HFF-Myc (cell line): ENCODE data around the gene ZSCAN10.
A peak's percentile ranks its signal among the peaks of the same experiment; 100 is the strongest.

Experiments
- DNase-seq: peaks from one replicate; pipeline ENCODE4 v3.0.0-alpha.2; 2011; ENCODE audit warnings: low read depth; ENCODE audit errors: extremely low read depth
- H3K4me3 ChIP-seq: replicated peaks from 2 replicates; pipeline ENCODE4 v1.5.1; 2011; ENCODE audit warnings: low read depth, mild to moderate bottlenecking, control low read depth, low read length
- TF ChIP-seq, protein P1 (sequence below): IDR thresholded peaks from 2 replicates; pipeline ENCODE4 v1.5.1; 2012; ENCODE audit warnings: mild to moderate bottlenecking, low read depth, low read length, control low read depth; ENCODE audit errors: missing control alignments

Gene ZSCAN10

DNA sequence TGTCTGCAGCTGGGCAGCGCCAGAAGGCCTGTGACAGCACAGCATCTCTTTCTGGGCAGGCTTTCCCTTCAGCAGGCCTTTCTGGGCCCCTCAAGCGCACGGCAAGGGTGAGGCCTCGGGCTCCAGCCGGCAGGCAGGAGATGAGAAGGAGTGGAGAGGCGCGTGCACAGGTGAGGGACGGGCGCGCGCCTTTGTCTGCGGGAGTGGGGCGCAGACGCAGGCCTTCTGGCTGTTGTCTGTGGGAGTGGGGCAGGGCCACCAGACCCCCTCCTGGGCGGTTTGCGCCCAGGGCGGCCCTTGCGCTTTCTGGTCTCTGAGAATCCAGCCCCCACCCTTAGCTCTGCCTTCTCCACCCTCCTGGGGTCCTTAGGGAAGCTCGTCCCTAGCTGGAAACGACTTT, 19.8 kb upstream of the ZSCAN10 start:
- H3K4me3 ChIP-seq: no peak overlapping the region
- TF ChIP-seq, protein P1, sequence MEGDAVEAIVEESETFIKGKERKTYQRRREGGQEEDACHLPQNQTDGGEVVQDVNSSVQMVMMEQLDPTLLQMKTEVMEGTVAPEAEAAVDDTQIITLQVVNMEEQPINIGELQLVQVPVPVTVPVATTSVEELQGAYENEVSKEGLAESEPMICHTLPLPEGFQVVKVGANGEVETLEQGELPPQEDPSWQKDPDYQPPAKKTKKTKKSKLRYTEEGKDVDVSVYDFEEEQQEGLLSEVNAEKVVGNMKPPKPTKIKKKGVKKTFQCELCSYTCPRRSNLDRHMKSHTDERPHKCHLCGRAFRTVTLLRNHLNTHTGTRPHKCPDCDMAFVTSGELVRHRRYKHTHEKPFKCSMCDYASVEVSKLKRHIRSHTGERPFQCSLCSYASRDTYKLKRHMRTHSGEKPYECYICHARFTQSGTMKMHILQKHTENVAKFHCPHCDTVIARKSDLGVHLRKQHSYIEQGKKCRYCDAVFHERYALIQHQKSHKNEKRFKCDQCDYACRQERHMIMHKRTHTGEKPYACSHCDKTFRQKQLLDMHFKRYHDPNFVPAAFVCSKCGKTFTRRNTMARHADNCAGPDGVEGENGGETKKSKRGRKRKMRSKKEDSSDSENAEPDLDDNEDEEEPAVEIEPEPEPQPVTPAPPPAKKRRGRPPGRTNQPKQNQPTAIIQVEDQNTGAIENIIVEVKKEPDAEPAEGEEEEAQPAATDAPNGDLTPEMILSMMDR: no peak
- no peak for DNase-seq

DNA sequence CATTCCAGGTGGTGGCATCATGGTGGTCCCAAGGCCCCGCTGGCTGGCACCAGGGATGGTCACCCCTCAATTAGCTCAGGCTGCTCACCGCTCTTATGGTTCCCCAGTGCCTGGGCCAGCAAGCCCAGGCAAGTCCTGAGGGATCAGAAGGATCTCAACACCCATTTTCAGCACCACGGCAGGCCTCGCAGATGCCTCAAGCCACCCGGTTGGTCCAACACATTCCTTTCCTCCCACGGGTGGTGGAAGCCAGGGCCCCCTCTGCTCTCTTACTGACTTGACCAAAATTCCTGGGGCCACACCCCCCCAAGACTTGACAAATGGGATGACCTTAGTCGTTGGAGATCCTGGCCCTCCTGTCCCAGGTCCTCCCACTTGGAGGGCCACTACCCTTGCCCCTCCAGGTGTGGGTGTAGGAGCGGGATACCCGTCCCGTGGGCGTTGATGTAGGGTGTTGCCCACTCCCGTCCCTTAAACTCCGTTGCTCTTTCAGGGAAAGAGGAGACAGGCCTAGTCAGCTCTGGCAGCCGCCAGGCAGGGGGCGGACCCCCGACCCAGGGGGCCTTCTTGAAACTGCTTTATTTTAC, 19.2 kb upstream of the ZSCAN10 start:
- TF ChIP-seq, protein P1: no peak
- DNase-seq: no peak
- no peak overlapping the region for H3K4me3 ChIP-seq

DNA sequence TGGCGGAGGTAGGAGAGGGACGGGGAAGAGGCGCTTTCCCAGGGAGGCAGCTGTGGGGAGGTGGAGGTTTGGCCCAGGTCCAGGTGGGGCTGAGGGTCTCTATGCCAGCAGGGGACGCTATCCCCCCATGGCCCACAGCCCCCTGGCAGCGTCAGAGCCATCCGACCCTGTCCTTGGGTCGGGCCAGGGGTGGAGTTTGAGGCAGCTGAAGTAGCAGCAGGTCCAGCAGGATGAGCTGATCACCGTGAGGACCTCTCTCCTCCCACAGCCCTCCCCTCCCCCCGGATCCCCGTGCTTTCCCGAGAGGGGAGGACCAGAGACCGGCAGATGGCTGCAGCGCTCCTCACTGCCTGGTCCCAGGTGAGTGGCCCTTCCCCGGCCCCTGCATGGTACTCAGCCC, 16.5 kb upstream of the ZSCAN10 start:
- TF ChIP-seq, protein P1: no peak
- no peak for DNase-seq
- H3K4me3 ChIP-seq: no peak overlapping the region

DNA sequence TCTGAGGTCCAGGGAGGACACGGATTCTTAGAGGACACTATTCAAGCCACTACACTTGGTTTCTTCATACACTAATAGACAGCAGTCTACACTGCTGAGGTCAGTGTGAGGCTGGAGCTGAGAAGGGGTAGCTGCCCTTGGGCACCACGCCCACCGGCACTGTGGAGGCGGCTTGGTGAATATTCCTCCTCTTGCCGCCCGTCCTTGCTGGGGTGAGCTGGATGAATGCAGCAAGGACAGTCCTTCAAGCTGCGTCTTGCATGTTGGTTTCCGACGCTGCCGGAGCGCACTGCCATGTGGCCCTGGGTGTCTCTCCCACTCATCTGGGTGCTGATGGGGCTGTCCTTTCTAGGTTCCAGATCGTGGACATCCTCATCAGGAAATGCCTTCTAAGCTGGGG, 15.9 kb upstream of the ZSCAN10 start:
- H3K4me3 ChIP-seq: no peak overlapping the region
- no peak for DNase-seq
- TF ChIP-seq, protein P1: no peak

DNA sequence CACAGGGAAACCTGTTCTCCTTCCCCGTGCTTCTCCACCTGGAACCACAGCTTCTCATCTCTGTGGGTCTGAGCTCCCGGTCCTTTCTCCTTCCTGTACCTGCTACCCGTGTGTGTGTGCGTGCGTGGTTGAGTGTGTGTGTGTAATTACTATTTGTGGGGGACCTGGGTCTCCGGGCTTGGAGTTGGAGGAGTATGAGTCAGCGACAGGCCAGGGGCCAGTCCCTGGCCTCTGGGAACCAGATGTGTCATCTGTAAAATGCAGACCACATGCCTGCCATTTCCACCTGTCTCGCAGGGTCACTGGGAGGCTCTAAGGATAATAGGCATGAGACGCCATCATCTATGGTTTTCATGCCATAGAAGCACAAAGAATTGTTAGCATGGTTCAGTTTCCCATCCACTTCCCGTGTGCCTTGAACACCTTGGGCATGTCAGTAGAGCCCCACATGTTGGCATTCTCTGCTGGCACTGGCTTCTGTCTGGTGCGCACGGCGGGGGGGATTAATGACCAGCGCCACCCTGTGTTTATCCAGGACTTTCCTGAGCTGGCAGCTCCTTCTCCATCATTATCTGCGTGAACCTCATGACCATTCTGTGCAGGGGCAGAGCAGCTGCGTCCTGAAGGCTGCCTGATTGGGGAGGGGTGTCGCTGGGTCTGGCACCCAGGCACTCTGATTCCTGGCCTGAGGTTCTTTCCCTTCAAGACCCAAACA, 14.8 kb upstream of the ZSCAN10 start:
- H3K4me3 ChIP-seq: peak overlapping the region; percentile 97
- no peak for DNase-seq
- TF ChIP-seq, protein P1: no peak

DNA sequence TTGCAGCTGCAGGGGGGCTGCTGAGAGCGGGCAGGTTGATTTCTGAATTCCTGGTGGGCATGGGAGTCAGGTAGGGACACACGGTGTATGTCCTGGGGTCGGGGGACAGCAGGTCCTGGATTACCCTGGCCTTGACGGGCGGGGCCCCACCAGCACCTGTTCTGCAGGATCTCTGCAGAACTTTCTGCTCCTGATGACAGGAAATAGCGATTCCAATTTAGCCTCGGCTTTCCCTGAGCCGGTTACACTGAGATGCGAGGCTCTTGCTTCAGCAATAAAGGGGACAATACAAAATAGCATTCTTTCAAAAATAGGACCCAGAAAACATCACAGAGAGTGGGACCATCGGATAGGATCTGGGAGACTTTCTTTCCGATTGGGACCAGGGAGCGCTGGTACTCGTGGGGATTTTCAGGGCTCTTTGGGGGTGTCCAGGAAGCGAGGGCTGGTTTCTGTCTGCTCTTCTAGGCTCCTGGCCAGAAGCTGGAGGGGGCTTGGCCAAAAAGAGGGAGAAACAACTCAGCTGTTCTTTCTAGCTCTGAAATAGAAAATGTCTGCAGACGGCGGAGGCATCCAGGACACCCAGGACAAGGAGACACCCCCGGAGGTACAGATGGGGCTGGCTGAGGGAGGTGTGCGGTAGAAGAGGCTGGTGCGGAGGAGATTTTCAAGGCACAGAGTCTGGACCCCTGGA, 13.9 kb upstream of the ZSCAN10 start:
- H3K4me3 ChIP-seq: peak overlapping the region; percentile 97
- no peak for DNase-seq

More for the DNA sequence above, 13.9 kb upstream of the ZSCAN10 start:
- TF ChIP-seq, protein P1: no peak
